K562 (cell line): ENCODE data around the gene HOXC10. TPM values are rescaled to one million over a fixed set of nuclear protein-coding genes. Genes with fewer than 3 reads are reported as not detected.

Experiments used
- ADNP ChIP-seq: fragments of 200-800 bp; sonication (Bioruptor generic); IDR thresholded peaks from 2 replicates; pipeline ENCODE4 v1.6.1; 2016; ENCODE audit warnings: missing genetic modification characterization, missing compliant biosample characterization
- BRD4 ChIP-seq: fragments of 200-600 bp; sonication (generic); IDR thresholded peaks from 2 replicates; pipeline ENCODE4 v1.6.1; 2017; ENCODE audit warnings: inconsistent platforms
- CREB5 ChIP-seq: fragments of 250-450 bp; sonication (Bioruptor Pico); IDR thresholded peaks from 2 replicates; pipeline ENCODE4 v1.5.0; 2020; ENCODE audit warnings: mild to moderate bottlenecking
- JUNB ChIP-seq: fragments of 450-650 bp; formaldehyde crosslinking; conservative IDR thresholded peaks from 2 replicates; pipeline ENCODE4 v1.4.0; 2020; ENCODE audit warnings: mild to moderate bottlenecking
- MCM7 ChIP-seq, 2 experiments: fragments of 450-650 bp; IDR thresholded peaks; 2 replicates each; pipeline ENCODE4 v1.6.1; 2016 to 2018
- MTA1 ChIP-seq: fragments of 450-650 bp; IDR thresholded peaks from 2 replicates; pipeline ENCODE4 v1.6.1; 2017; ENCODE audit warnings: borderline replicate concordance
- NCOA6 ChIP-seq: fragments of 450-650 bp; IDR thresholded peaks from 2 replicates; pipeline ENCODE4 v1.6.1; 2017; ENCODE audit warnings: mild to moderate bottlenecking
- NFXL1 ChIP-seq: fragments of 450-650 bp; formaldehyde crosslinking; IDR thresholded peaks from 2 replicates; pipeline ENCODE4 v1.4.0; 2021; ENCODE audit warnings: mild to moderate bottlenecking
- SIX5 ChIP-seq, 2 experiments: IDR thresholded peaks; 2 replicates each; pipeline ENCODE4 v1.6.1; 2011; ENCODE audit warnings: low read length in 2 of 2, borderline replicate concordance in 1 of 2, low read depth in 1 of 2, mild to moderate bottlenecking in 1 of 2, moderate library complexity in 1 of 2; ENCODE audit not compliant: insufficient read depth in 1 of 2
- ZFP1 ChIP-seq: fragments of 450-650 bp; formaldehyde crosslinking; IDR thresholded peaks from 2 replicates; pipeline ENCODE4 v1.4.0; 2020; ENCODE audit warnings: mild to moderate bottlenecking, mixed read lengths
- ZNF316 ChIP-seq: fragments of 450-650 bp; IDR thresholded peaks from 2 replicates; pipeline ENCODE4 v1.6.1; 2016
- ZNF407 ChIP-seq: fragments of 450-650 bp; IDR thresholded peaks from 2 replicates; pipeline ENCODE4 v1.6.1; 2016; ENCODE audit warnings: low read depth
- ZNF609 ChIP-seq: sonication (generic); formaldehyde crosslinking; IDR thresholded peaks from 2 replicates; pipeline ENCODE4 v1.8.1; 2023; ENCODE audit warnings: missing genetic modification reagents, mild to moderate bottlenecking, borderline replicate concordance
- polyA plus RNA-seq, 8 experiments: library from polyadenylated mRNA; depleted of rRNA in 4 of 8; stranded (reverse) in 5 of 8; unstranded in 3 of 8; fragments of >200 nt; fragmentation: Nextera tagmentation in 2 of 8; fragmentation: Illumina TruSeq in 1 of 8; extraction: Ambion mirVana in 2 of 8; extraction: Trizol in 1 of 8; gene quantifications; 2 replicates each; pipeline versions ENCODE4 v1.2.1 to v1.2.3, GENCODE V29; 2011 to 2014; ENCODE audit warnings: inconsistent platforms in 1 of 8, missing spikeins in 1 of 8
- total RNA-seq, 7 experiments: library from RNA; depleted of rRNA in 6 of 7; stranded (reverse); fragments of >200 nt in 6 of 7; fragmentation: Illumina TruSeq in 2 of 7; extraction: Trizol in 2 of 7; gene quantifications; 2 replicates each; pipeline versions ENCODE4 v1.2.1 to v1.2.3, GENCODE V29; 2011 to 2021; ENCODE audit warnings: low replicate concordance in 1 of 7

The HOXC10 gene
- total and polyA plus RNA-seq, 9 of the 15 experiments (the other 6 are each of a cell fraction or from before 2014, with no cell fraction given), result 0.13 to 0.77 (median 0.35) TPM; not detected in 2

GRCh38 chr12:54010972-54011664 is 26.2 kb downstream of the HOXC10 start (continued):
- TF ChIP-seq ZNF609 (no peak), ZNF316 (peak; percentile 73), NCOA6 (0 out of 2 replicates have a peak, but pooled peaks have one; percentile 11), JUNB (CRISPR knock-in tag) (no peak), ZNF407 (no peak), CREB5 (no peak), BRD4 (0 out of 2 replicates have a peak, but pooled peaks have one; percentile 44), MCM7 (IDR thresholded peaks at IDR 0.05) (no peak), MTA1 (no peak), ZFP1 (CRISPR knock-in tag) (no peak), SIX5 (IDR thresholded peaks at IDR 0.05; ENCODE audit: borderline replicate concordance in 1 of 2, insufficient read depth in 1 of 2, low read depth in 1 of 2, low read length in 2 of 2) (no peak), ADNP (tag) (no peak), NFXL1 (CRISPR knock-in tag) (no peak)
